ENCODE data around the gene TJP1.

The TJP1 gene

GRCh38 chr15:29747837-29748417, 74.3 kb downstream of the TJP1 start:
- TF ChIP-seq CTCF (IDR thresholded peaks at IDR 0.05; ENCODE audit: insufficient read depth, low read depth, low read length, missing control alignments), result peak; percentile 9
- DNase-seq (ENCODE audit: low read depth), result peak; percentile 6
- H3K4me3 ChIP-seq (ENCODE audit: low read depth, low read length), result no peak overlapping the region

GRCh38 chr15:29743475-29743874, 78.8 kb downstream of the TJP1 start:
- no peak for TF ChIP-seq CTCF (IDR thresholded peaks at IDR 0.05; ENCODE audit: insufficient read depth, low read depth, low read length, missing control alignments)
- H3K4me3 ChIP-seq (ENCODE audit: low read depth, low read length), result no peak overlapping the region
- no peak for DNase-seq (ENCODE audit: low read depth)

- DNase-seq (ENCODE audit: low read depth), result peak; percentile 32
- no peak overlapping the region for H3K4me3 ChIP-seq (ENCODE audit: low read depth, low read length)
- TF ChIP-seq CTCF (IDR thresholded peaks at IDR 0.05; ENCODE audit: insufficient read depth, low read depth, low read length, missing control alignments), result peak; percentile 42
Measured at GRCh38 chr15:29740692-29741311, 81.5 kb downstream of the TJP1 start.

- no peak for TF ChIP-seq CTCF (IDR thresholded peaks at IDR 0.05; ENCODE audit: insufficient read depth, low read depth, low read length, missing control alignments)
- no peak for DNase-seq (ENCODE audit: low read depth)
Measured at GRCh38 chr15:29736744-29737020, 85.6 kb downstream of the TJP1 start.

GRCh38 chr15:29736012-29736743, 86.1 kb downstream of the TJP1 start:
- peak; percentile 54 for DNase-seq (ENCODE audit: low read depth)
- TF ChIP-seq CTCF (IDR thresholded peaks at IDR 0.05; ENCODE audit: insufficient read depth, low read depth, low read length, missing control alignments), result no peak

More at GRCh38 chr15:29736744-29737020, 85.6 kb downstream of the TJP1 start:
- H3K4me3 ChIP-seq (ENCODE audit: low read depth, low read length), result no peak overlapping the region

GRCh38 chr15:29734917-29735572, 87.2 kb downstream of the TJP1 start:
- no peak for TF ChIP-seq CTCF (IDR thresholded peaks at IDR 0.05; ENCODE audit: insufficient read depth, low read depth, low read length, missing control alignments)
- H3K4me3 ChIP-seq (ENCODE audit: low read depth, low read length), result no peak overlapping the region
- DNase-seq (ENCODE audit: low read depth), result peak; percentile 28

More at GRCh38 chr15:29736012-29736743, 86.1 kb downstream of the TJP1 start:
- H3K4me3 ChIP-seq (ENCODE audit: low read depth, low read length), result no peak overlapping the region

Data from GM12865 (cell line).